CMK (cell line): ENCODE results near the gene SSR1.
"Not testable (repeated sequence)": the region's sequence is repeated elsewhere in the genome, so short reads cannot be mapped to it uniquely, and the experiment has no call there.

ENCODE experiments used
- DNase-seq: peaks from one replicate; pipeline ENCODE4 v3.0.0-alpha.2; 2010; ENCODE audit warnings: low read depth

The SSR1 gene

DNA sequence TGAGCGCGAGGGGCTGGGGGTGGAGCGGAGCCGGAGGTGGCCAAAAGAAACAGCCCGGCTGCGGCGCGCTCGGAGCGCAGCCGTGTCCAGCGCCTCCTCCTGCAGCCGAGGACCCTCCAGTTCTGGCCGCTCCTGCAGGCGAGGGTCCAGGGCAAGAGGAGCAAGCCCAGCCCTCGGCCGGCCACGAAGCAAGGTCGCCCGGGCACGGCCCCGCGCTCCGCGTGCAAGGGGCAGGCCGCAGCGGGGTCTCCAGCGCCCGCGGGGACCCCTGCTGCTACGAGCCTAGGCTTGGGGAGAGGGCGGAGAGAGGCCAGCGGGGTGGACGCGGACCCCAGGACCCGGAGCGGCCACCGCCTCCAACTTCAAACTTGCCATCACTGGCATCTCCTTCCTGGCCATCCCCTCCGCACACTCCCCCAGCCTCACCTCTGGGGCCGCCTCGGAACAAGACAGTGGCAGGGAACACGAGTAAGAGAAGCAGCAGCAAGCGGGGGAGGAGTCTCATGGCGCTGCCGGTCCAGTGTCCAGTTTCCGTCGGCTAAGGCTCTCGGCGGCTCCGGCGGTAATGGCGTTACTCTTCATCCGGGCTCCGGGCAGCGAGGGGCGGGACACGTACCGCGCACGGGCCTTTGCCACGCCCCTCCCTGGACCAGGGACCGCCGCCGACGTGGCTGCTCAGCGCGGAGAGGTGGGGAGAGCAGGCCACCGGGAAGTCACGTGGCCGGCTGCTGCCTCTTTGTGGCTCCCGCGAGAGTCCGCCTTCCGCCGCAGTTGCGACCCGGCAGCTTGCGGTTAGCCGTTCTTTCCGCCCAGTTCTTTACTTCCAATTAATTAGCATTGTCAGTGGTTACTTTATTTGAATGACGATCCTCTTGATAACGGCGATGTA lies at the start of gene SSR1:
SSR1 (minus strand) TSS at position 584 of the 889 bp plus-strand sequence; CDS start at position 505, 79 bp downstream.
- peak; percentile 92 for DNase-seq

DNA sequence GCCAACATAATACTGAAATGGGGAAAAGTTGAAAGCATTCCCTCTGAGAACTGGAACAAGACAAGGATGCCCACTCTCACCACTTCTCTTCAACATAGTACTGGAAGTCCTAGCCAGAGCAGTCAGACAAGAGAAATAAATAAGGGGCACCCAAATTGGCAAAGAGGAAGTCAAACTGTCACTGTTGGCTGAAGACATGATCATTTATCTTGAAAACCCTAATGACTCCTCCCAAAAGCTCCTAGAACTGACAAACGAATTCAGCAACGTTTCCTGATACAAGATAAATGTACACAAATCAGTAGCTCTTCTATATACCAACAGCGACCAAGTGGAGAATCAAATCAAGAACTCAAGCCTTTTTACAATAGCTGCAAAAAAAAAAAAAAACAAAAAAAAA lies 38.9 kb upstream of the SSR1 start:
- DNase-seq: not testable (repeated sequence)

DNA sequence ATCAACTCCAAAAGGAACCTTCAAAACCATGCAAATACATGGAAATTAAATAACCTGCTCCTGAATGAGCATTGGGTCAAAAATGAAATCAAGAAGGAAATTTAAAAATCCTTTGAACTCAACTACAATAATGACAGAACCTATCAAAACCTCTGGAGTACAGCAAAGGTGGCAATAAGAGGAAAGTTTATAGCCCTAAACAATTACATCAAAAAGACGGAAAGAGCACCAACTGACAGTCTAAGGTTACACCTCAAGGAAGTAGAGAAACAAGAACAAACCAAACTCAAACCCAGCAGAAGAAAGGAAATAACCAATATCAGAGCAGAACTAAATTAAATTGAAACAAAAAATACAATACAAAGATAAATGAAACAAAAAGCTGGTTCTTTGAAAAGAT lies 37.6 kb upstream of the SSR1 start:
- DNase-seq: not testable (repeated sequence)

GRCh38 chr6:7347551-7347997 lies 34.6 kb upstream of the SSR1 start:
- not testable (repeated sequence) for DNase-seq

GRCh38 chr6:7344773-7345450 lies 31.9 kb upstream of the SSR1 start:
- DNase-seq: not testable (repeated sequence)

DNA sequence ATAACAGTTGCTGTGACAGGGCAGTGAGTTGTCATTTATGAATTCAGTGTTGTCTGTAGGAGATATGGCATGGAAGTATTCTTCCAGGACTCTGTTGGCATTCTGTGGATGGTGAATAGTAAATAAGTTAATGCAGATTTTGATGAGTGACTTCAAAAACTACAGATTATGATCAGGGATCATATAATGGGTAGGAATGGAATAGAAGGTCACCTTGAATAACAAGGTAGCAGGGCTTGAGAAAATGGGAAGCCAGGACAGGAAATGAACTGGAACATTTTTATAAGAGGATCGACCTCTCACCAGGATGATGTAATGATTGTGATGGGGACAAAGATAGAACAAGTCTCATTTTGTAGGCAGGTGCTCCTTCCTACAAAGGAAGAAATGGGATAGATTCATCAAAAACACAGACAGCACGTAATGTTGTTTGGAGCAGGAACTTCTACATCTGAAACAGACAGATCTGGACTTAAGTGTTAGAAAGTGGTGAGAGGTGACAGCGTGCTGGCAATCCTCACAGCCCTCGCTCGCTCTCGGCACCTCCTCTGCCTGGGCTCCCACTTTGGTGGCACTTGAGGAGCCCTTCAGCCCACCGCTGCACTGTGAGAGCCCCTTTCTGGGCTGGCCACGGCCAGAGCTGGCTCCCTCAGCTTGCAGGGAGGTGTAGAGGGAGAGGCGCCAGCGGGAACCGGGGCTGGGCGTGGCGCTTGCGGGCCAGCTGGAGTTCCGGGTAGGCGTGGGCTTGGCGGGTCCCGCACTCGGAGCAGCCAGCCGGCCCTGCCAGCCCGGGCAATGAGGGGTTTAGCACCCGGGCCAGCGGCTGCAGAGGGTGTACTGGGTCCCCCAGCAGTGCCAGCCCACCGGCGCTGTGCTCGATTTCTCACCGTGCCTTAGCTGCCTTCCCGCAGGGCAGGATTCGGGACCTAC lies 30.8 kb upstream of the SSR1 start:
- DNase-seq: no peak

- no peak for DNase-seq
Observed at GRCh38 chr6:7341989-7342742, 29.2 kb upstream of the SSR1 start.

DNA sequence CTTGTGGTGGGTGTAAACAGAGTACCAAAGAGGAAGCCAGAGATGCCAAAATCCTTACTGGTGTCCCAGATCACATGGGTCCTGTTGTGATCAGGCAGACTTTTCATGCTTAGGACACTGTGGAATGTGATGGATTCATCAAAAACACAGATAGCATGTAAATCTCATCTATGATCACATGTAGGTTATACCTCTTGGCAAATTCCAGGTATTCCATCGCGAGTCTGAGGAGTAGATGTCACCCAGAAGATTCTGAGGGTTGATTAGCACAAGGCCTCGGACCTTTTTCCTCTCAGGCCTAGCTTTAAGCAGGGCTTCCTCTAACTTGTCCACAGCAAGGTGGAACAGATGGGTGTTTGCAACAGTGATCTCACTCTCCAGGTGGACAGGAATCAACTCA lies 28.3 kb upstream of the SSR1 start:
- no peak for DNase-seq

- not testable (repeated sequence) for DNase-seq
Observed at GRCh38 chr6:7339007-7339732, 26.2 kb upstream of the SSR1 start.

DNA sequence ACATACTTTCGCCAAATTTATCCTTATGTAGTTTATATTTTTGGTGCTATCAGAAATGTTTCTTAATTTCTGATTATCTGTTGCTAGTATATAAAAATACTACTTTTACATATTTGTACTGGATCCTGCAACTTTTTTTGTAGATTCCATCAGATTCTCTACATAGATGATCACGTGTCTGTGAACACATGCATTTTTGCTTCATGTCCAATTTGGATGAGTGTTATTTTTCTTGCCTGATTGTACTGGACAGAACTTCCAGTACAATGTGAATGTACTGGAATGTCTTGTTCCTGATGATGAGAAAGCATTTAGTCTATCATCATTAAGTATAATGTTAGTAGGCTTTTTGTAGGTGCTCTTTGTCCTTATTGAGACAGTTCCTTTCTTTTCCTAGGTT lies 25.0 kb upstream of the SSR1 start:
- no peak for DNase-seq

GRCh38 chr6:7335519-7335918 lies 22.5 kb upstream of the SSR1 start:
- no peak for DNase-seq

DNA sequence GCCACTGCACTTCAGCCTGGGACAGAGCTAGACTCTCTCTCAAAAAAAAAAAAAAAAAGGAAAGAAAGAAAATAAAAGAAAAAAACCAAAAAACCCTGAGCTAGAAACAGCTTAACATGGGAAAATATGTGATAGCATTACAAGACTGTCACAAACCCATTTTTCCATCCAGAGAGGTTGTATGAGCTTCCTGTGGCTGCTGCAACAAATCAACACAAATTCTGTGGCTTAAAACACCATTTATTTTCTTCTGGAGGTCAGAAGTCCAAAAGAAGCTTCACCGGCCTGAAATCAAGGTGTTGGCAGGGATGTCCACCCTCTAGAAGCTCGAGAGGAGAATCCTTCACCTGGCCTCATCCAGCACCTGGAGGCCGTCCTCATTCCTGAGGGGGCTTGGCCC lies 21.7 kb upstream of the SSR1 start:
- no peak for DNase-seq

DNA sequence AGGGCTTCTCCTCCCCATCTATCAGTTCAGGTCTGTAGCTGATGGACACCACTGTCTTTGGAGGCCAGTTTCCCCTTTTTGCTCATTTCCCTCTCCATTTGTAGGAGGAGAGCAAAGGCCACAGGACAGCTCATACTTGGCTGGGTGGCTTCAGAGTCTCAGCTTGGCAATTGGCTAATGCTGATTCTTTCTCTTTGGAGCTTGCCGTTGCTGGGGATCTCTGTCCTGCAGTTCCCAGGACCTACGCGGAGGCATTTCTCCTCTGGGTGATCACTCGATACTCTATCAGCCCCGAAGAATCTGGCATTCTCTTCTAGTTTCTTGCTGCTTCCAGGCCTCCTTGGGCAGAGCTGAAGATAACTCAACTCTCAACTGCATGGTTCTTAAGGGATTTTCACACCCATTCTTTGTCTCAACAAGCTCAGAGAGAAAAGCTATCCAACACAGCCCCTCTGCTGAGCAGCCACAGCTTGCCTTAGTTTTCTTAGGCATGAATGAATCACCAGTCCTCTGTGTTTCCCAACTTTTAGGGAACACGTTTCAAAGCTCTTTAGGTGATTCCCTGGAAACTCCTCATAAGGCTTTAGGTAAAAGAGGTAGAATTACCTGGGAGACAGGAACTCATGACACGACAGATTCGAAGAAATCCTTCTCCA lies 19.2 kb upstream of the SSR1 start:
- DNase-seq: no peak

DNA sequence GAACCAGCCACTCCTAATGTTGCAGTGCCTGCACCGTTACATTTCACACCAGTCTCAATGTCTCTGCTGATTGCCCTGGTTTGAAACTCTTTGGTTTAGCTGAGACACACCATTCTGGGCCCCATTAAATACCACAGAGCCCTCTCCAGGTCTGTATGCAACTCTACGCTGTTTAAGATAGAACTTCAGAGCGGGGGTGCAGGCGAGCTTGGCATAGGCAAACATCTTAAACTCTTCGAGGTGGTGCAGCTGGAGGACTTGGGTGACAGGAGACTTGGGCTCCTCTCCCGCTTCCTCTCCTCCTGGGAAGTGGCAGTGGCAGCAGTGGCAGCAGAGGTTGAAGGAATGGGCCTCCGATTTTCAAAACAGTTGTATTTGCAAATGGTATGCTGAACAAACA lies 18.5 kb upstream of the SSR1 start:
- no peak for DNase-seq

DNA sequence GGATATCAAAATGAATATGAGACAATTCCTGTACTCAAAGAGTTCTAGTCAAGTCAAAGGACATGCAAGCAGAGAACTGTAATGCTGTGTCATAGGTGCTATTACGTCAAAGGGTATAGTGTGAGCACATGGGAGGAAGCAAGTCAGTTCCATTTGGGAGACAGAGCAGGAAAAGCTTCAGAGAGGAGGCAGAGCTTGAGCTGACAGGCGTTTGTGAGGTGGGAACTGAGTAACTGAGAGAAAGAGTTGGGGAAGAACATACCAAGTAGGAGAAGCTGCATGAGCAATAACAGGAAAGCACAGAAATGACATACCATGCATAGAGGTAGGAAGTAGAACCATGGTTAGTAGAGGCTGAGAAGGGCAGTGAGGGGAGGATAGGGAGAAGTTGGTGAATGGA lies 15.2 kb upstream of the SSR1 start:
- no peak for DNase-seq

GRCh38 chr6:7325750-7326149 lies 12.8 kb upstream of the SSR1 start:
- no peak for DNase-seq

DNA sequence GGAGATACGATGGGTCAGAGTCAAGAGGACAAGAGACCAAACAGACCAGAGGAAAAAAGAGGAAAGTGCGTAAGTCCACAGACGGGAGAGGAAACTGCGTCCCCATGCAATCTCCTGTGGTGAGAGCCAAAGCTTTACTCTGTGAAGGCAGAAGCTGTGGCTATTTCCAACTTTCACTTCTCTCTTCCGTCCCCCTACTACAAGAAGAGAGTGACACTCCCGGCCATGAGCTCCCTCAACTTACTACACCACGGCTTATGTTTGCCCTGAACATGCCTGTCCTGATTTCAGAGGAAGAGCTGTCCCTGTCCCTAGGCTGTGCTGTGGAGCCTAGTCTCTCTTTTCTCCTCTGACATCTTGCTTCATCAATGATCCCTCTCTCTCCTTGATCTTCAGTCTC lies 11.5 kb upstream of the SSR1 start:
- no peak for DNase-seq

GRCh38 chr6:7323074-7323473 lies 10.1 kb upstream of the SSR1 start:
- no peak for DNase-seq

DNA sequence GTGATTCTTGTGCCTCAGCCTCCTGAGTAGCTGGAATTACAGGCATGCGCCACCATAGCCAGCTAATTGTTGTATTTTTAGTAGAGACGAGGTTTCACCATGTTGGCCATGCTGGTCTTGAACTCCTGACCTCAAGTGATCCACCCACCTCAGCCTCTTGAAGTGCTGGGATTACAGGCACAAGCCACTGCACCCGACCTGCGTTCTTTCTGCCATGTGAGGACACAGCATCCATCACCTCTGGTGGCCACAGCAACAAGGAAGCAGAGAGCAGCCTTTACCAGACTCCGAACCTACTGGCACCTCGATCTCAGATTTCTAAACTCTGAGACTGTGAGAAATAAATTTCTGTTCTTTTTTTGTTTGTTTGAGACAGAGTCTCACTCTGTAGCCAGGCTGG lies 8.9 kb upstream of the SSR1 start:
- DNase-seq: not testable (repeated sequence)

DNA sequence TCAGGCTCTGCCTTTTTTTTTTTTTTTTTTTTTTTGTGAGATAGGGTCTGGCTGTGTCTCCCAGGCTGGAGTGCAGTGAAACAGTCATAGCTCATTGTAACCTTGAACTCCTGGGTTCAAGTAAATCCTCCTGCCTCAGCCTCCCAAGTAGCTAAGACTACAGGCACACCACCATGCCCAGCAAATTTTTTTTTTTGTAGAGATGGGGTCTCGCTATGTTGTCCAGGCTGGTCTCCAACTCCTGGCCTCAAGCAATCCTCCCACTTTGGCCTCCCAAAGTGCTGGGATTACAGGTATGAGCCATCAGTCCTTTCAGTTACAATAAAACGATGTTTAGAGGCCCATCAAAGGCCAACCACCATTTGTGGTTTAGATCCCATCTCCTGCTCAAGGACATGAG lies 6.4 kb upstream of the SSR1 start:
- not testable (repeated sequence) for DNase-seq
